Mesothelial cell of epicardium (in vitro differentiated cells): ENCODE measurements around the gene UCN2. TPM values are rescaled to one million over a fixed set of nuclear protein-coding genes. Genes with fewer than 3 reads are reported as not detected.
"Not testable (repeated sequence)": the region's sequence is repeated elsewhere in the genome, so short reads cannot be mapped to it uniquely, and the experiment has no call there.

Source experiments
- DNase-seq, 2 experiments: peaks; one replicate each; pipeline ENCODE4 v3.0.0; 2021; ENCODE audit warnings: low spot score in 2 of 2; ENCODE audit not compliant: unreplicated experiment in 2 of 2
- H3K27ac Mint-ChIP-seq: 2 replicates; pipeline ENCODE4 v1.8.0; 2021; ENCODE audit warnings: mixed read lengths
- H3K27me3 Mint-ChIP-seq: 2 replicates; pipeline ENCODE4 v1.8.0; 2021; ENCODE audit warnings: low read depth, mixed read lengths
- H3K36me3 Mint-ChIP-seq: 2 replicates; pipeline ENCODE4 v1.8.0; 2021; ENCODE audit warnings: mixed read lengths
- H3K4me1 Mint-ChIP-seq: 2 replicates; pipeline ENCODE4 v1.8.0; 2021; ENCODE audit warnings: mixed read lengths
- H3K4me3 Mint-ChIP-seq: 2 replicates; pipeline ENCODE4 v1.8.0; 2021; ENCODE audit warnings: mild to moderate bottlenecking, moderate library complexity, mixed read lengths
- H3K9me3 Mint-ChIP-seq: 2 replicates; pipeline ENCODE4 v1.8.0; 2021; ENCODE audit warnings: mixed read lengths
- CTCF ChIP-seq: fragments of 200-600 bp; sonication (generic); IDR thresholded peaks from one replicate; pipeline ENCODE4 v1.5.0; 2021; ENCODE audit warnings: antibody characterized with exemption; ENCODE audit not compliant: unreplicated experiment
- total RNA-seq: library from RNA; stranded (reverse); gene quantifications from 3 replicates; pipeline ENCODE4 v1.2.1, GENCODE V29; 2021

Gene UCN2
- total RNA-seq, 1 donor from 2014 or later = 0.60 TPM

- Mint-ChIP-seq H3K36me3 (peaks cover 39% of the 10 kb centered on the region), H3K4me3 (no peak overlapping the region), H3K4me1 (no peaks in the 10 kb centered on the region)
Measured at GRCh38 chr3:48536785-48537184, 26.8 kb downstream of the UCN2 start.

GRCh38 chr3:48536116-48536515, 27.5 kb downstream of the UCN2 start:
- Mint-ChIP-seq H3K27me3 (no peaks in the 10 kb centered on the region), H3K27ac (no peak overlapping the region), H3K4me3 (no peak overlapping the region), H3K4me1 (no peaks in the 10 kb centered on the region), H3K9me3 (no peaks in the 10 kb centered on the region), H3K36me3 (peaks cover 41% of the 10 kb centered on the region)
- no peak for DNase-seq
- no peak for TF ChIP-seq CTCF

More at GRCh38 chr3:48536785-48537184, 26.8 kb downstream of the UCN2 start:
- no peaks in the 10 kb centered on the region for H3K27me3 Mint-ChIP-seq
- H3K9me3 Mint-ChIP-seq = no peaks in the 10 kb centered on the region
- TF ChIP-seq CTCF = no peak
- H3K27ac Mint-ChIP-seq = no peak overlapping the region
- no peak for DNase-seq

DNA sequence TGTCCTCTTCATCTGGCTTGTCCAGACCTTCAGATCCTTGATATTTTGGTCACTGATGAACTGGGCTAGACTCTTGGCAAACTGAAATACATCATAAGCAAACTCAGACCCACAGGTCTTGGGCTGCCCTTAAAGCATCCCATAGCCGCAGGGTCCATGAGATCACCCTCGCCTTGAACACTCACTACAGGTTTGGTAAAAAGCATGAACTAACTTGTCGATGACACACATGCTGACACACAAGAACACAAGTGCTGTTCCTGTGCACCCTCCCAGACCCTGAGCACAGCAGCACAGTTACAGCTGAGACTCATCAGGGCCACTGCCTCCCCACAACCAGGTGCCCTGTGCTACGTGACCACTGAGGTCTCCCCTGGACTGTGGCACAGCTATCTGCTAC, 28.0 kb downstream of the UCN2 start:
- Mint-ChIP-seq H3K9me3 (no peaks in the 10 kb centered on the region), H3K27ac (no peak overlapping the region), H3K4me1 (no peaks in the 10 kb centered on the region), H3K36me3 (peaks cover 41% of the 10 kb centered on the region), H3K27me3 (no peaks in the 10 kb centered on the region), H3K4me3 (no peak overlapping the region)
- DNase-seq = no peak
- TF ChIP-seq CTCF = no peak

- no peaks in the 10 kb centered on the region for H3K9me3 Mint-ChIP-seq
- no peak for TF ChIP-seq CTCF
- no peak overlapping the region for H3K4me3 Mint-ChIP-seq
- DNase-seq = no peak
- H3K36me3 Mint-ChIP-seq = peaks cover 45% of the 10 kb centered on the region
- no peaks in the 10 kb centered on the region for H3K27me3 Mint-ChIP-seq
- no peak overlapping the region for H3K27ac Mint-ChIP-seq
- H3K4me1 Mint-ChIP-seq = no peaks in the 10 kb centered on the region
Measured at GRCh38 chr3:48532977-48533337, 30.6 kb downstream of the UCN2 start.

- DNase-seq = no peak
- no peaks in the 10 kb centered on the region for H3K9me3 Mint-ChIP-seq
- TF ChIP-seq CTCF = no peak
- no peak overlapping the region for H3K4me3 Mint-ChIP-seq
- H3K27me3 Mint-ChIP-seq = no peaks in the 10 kb centered on the region
- no peaks in the 10 kb centered on the region for H3K4me1 Mint-ChIP-seq
- peaks cover 48% of the 10 kb centered on the region for H3K36me3 Mint-ChIP-seq
- H3K27ac Mint-ChIP-seq = no peak overlapping the region
Measured at GRCh38 chr3:48532271-48532976, 31.2 kb downstream of the UCN2 start.

DNA sequence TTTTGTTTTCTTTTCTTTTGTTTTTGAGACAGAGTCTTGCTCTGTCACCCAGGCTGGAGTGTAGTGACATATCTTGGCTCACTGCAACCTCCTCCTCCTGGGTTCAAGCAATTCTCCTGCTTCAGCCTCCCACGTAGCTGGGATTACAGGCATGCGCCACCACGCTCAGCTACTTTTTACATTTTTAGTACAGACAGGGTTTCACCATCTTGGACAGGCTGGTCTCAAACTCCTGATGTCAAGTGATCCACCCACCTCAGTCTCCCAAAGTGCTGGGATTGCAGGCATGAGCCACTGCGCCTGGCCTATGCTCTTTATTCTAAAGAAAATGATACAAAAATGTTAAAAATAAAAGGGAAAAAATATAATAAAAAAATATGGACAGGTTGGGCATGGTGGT, 32.9 kb downstream of the UCN2 start:
- not testable (repeated sequence) for H3K4me3 Mint-ChIP-seq, H3K9me3 Mint-ChIP-seq, H3K4me1 Mint-ChIP-seq, H3K27ac Mint-ChIP-seq, H3K27me3 Mint-ChIP-seq, DNase-seq
- H3K36me3 Mint-ChIP-seq = peaks cover 44% of the 10 kb centered on the region
